ENCODE data around the gene TPSAB1.
"Not testable (repeated sequence)": the region's sequence is repeated elsewhere in the genome, so short reads cannot be mapped to it uniquely, and the experiment has no call there.

TPSAB1 gene

DNA sequence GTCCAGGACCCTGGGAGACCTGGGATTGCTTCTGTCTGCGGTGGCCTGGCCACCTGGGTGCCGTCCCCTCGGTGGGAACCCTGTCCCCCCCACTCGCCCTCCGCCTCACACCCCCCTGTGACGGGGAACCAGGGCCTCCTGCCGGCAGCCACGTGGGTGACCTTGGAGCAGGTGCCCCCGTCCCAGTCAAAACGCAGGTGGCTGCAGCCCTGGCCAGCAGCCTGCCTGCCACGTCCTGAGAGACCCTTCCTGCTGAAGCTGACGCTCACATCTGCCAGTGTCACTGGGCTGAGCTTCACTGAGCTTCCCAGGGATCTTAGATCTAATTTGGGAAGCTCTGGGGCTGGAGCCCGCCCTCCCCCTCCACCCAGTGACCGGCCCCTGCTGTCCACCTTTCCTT is 13.8 kb upstream of the TPSAB1 start:
- not testable (repeated sequence) for H3K27ac ChIP-seq (ENCODE audit: low read depth, low read length); H3K79me2 ChIP-seq (ENCODE audit: control insufficient read depth, insufficient read depth, low read length, unreplicated experiment); H3K4me3 ChIP-seq (ENCODE audit: low read depth, low read length); H3K36me3 ChIP-seq (ENCODE audit: insufficient read depth, low read length); H3K4me1 ChIP-seq (ENCODE audit: control insufficient read depth, insufficient read depth, low read length, unreplicated experiment); H3K27me3 ChIP-seq (ENCODE audit: insufficient read depth, low read length); H2AFZ ChIP-seq (ENCODE audit: low read length, unreplicated experiment)

DNA sequence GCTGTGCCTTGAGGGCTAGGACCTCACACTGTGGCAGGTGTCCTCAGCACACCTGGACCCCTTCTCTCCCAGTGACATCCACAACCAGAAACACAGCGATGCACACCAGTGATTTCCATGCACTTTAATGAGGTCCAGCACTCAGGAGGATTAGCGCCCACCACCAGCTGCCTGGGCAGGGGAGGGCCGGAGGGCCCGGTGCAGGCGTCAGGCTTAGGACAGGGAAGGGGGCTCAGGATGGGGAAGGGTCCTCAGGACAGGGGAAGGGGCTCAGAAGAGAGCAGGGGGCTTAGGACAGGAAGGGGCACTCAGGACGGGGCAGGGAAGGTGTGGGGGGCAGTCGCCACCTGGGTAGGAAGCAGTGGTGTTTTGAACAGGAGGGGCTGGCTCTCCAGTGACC is 12.3 kb upstream of the TPSAB1 start:
- H3K36me3 ChIP-seq (ENCODE audit: insufficient read depth, low read length); H3K27me3 ChIP-seq (ENCODE audit: insufficient read depth, low read length); H2AFZ ChIP-seq (ENCODE audit: low read length, unreplicated experiment); H3K4me1 ChIP-seq (ENCODE audit: control insufficient read depth, insufficient read depth, low read length, unreplicated experiment); H3K4me3 ChIP-seq (ENCODE audit: low read depth, low read length); H3K27ac ChIP-seq (ENCODE audit: low read depth, low read length); H3K79me2 ChIP-seq (ENCODE audit: control insufficient read depth, insufficient read depth, low read length, unreplicated experiment): not testable (repeated sequence)

DNA sequence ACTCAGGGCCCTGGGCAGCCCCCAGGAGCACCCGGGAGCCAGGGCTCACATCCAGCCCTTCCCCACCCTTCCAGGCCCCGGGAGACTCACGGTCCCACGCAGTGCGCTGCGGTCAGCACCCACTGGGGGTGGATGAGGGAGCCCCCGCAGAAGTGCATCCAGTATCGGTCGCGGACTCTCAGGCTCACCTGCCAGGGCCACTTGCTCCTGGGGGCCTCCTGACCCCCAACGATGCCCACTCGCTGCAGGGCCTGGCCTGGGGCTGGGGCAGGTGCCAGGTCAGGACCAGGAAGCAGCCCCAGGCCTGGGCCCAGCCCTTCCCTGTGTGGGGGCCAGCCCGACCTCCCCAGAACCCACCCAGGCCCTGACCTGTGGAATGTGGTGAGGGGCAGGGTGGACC is 11.0 kb upstream of the TPSAB1 start:
- not testable (repeated sequence) for H3K4me1 ChIP-seq (ENCODE audit: control insufficient read depth, insufficient read depth, low read length, unreplicated experiment); H3K4me3 ChIP-seq (ENCODE audit: low read depth, low read length); H3K27me3 ChIP-seq (ENCODE audit: insufficient read depth, low read length); H3K79me2 ChIP-seq (ENCODE audit: control insufficient read depth, insufficient read depth, low read length, unreplicated experiment); H3K36me3 ChIP-seq (ENCODE audit: insufficient read depth, low read length); H3K27ac ChIP-seq (ENCODE audit: low read depth, low read length); H2AFZ ChIP-seq (ENCODE audit: low read length, unreplicated experiment)

DNA sequence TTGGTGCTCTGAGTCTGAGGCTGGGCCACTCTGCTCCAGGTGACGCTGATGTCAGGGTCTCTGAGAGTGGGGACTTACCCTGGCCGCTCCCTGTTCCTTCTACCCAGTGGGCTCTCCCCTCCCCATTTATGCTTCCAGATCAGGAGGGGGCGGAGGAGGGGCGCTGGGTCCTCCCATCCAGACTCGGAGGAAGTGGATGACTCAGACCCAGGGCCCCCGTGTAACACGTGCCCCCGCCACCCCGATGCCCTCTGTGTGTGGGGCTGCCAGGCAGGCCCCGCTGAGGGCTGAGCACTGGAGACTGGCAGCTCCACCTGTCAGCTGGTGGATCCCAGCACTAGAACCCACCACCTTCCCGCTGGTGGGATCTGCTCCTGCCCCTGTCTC is 10.4 kb upstream of the TPSAB1 start, which contains the start of gene TPSB2:
Gene TPSB2 (minus strand): TSS at position 101 of the 387 bp plus-strand sequence. CDS start 233 bp downstream, outside the sequence.
- not testable (repeated sequence) for H3K79me2 ChIP-seq (ENCODE audit: control insufficient read depth, insufficient read depth, low read length, unreplicated experiment); H3K4me1 ChIP-seq (ENCODE audit: control insufficient read depth, insufficient read depth, low read length, unreplicated experiment); H3K27ac ChIP-seq (ENCODE audit: low read depth, low read length); H2AFZ ChIP-seq (ENCODE audit: low read length, unreplicated experiment); H3K27me3 ChIP-seq (ENCODE audit: insufficient read depth, low read length); H3K4me3 ChIP-seq (ENCODE audit: low read depth, low read length); H3K36me3 ChIP-seq (ENCODE audit: insufficient read depth, low read length)

DNA sequence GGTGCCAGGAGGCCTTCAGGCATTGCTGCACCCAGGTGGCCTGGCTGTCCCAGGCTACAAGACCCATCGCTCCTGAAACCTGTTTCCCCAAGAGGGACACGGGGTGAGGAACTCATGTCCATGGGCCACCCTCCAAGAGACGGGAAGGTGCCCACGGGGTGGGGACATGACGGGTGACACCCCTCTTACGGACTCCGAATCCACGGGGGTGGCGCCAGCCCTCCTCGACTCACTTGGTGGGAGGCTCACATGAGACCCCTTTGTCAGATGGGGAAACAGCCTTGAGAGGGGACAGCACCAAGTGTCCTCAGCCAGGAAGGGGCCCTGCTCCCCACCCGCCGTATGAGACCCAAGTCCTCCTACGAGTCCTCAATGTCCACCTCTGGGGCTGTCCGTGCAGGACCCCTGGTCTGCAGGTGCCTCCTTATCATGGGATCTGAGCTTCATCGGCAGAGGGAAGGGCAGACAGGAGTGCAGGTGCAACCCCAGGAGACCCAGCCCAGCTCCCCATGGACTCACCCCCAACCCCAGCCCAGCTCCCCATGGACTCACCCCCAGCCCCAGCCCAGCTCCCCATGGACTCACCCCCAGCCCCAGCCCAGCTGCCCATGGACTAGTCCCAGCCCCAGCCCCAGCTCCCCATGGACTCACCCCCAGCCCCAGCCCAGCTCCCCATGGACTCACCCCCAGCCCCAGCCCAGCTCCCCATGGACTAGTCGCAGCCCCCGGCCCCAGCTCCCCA is 9.9 kb upstream of the TPSAB1 start:
- not testable (repeated sequence) for H3K4me3 ChIP-seq (ENCODE audit: low read depth, low read length); H2AFZ ChIP-seq (ENCODE audit: low read length, unreplicated experiment); H3K4me1 ChIP-seq (ENCODE audit: control insufficient read depth, insufficient read depth, low read length, unreplicated experiment); H3K27me3 ChIP-seq (ENCODE audit: insufficient read depth, low read length); H3K27ac ChIP-seq (ENCODE audit: low read depth, low read length); H3K36me3 ChIP-seq (ENCODE audit: insufficient read depth, low read length); H3K79me2 ChIP-seq (ENCODE audit: control insufficient read depth, insufficient read depth, low read length, unreplicated experiment)

DNA sequence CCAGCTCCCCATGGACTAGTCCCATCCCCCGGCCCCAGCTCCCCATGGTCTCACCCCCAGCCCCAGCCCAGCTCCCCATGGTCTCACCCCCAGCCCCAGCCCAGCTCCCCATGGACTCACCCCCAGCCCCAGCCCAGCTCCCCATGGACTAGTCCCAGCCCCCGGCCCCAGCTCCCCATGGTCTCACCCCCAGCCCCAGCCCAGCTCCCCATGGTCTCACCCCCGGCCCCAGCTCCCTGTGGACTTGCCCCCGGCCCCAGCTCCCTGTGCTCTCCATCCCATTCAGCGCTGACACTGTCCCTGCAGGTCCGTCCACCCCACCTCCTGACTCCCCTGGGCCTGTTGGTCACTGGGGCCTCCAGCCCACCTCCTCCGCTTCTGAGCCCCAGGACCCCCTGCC is 9.2 kb upstream of the TPSAB1 start:
- H3K36me3 ChIP-seq (ENCODE audit: insufficient read depth, low read length); H3K4me3 ChIP-seq (ENCODE audit: low read depth, low read length); H3K79me2 ChIP-seq (ENCODE audit: control insufficient read depth, insufficient read depth, low read length, unreplicated experiment); H2AFZ ChIP-seq (ENCODE audit: low read length, unreplicated experiment); H3K27ac ChIP-seq (ENCODE audit: low read depth, low read length); H3K27me3 ChIP-seq (ENCODE audit: insufficient read depth, low read length); H3K4me1 ChIP-seq (ENCODE audit: control insufficient read depth, insufficient read depth, low read length, unreplicated experiment): not testable (repeated sequence)

- not testable (repeated sequence) for H3K27ac ChIP-seq (ENCODE audit: low read depth, low read length); H3K36me3 ChIP-seq (ENCODE audit: insufficient read depth, low read length); H3K4me3 ChIP-seq (ENCODE audit: low read depth, low read length); H3K27me3 ChIP-seq (ENCODE audit: insufficient read depth, low read length); H3K4me1 ChIP-seq (ENCODE audit: control insufficient read depth, insufficient read depth, low read length, unreplicated experiment); H2AFZ ChIP-seq (ENCODE audit: low read length, unreplicated experiment); H3K79me2 ChIP-seq (ENCODE audit: control insufficient read depth, insufficient read depth, low read length, unreplicated experiment)
Observed at GRCh38 chr16:1232049-1232748, 8.3 kb upstream of the TPSAB1 start.

GRCh38 chr16:1236659-1237058 is 3.8 kb upstream of the TPSAB1 start:
- H2AFZ ChIP-seq (ENCODE audit: low read length, unreplicated experiment); H3K4me3 ChIP-seq (ENCODE audit: low read depth, low read length); H3K27ac ChIP-seq (ENCODE audit: low read depth, low read length); H3K4me1 ChIP-seq (ENCODE audit: control insufficient read depth, insufficient read depth, low read length, unreplicated experiment); H3K27me3 ChIP-seq (ENCODE audit: insufficient read depth, low read length); H3K79me2 ChIP-seq (ENCODE audit: control insufficient read depth, insufficient read depth, low read length, unreplicated experiment); H3K36me3 ChIP-seq (ENCODE audit: insufficient read depth, low read length): not testable (repeated sequence)

DNA sequence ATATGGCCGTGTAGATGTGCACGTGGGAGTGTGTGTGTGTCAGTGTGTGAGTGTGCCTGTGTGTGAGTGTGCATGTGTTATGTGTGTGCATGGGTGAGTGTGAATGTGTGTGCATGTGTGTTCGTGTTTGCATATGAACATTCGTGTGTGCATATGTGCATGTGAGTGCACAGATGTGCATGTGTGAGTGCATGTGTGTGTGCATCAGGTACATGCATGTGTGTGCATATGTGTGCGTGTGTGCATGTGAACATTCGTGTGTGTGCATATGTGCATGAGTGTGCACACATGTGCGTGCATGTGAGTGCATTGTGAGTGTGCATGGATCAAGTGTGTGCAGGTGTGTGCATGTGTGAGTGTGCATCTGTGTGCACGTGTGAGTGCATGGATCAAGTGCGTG is 2.5 kb upstream of the TPSAB1 start:
- Histone ChIP-seq H3K4me1 (ENCODE audit: control insufficient read depth, insufficient read depth, low read length, unreplicated experiment) (no peaks in the 10 kb centered on the region), H3K36me3 (ENCODE audit: insufficient read depth, low read length) (no peaks in the 10 kb centered on the region), H3K27me3 (ENCODE audit: insufficient read depth, low read length) (no peaks in the 10 kb centered on the region; the same call in 1 of the 2 replicates), H2AFZ (ENCODE audit: low read length, unreplicated experiment) (no peak overlapping the region), H3K27ac (ENCODE audit: low read depth, low read length) (no peak overlapping the region), H3K79me2 (ENCODE audit: control insufficient read depth, insufficient read depth, low read length, unreplicated experiment) (no peaks in the 10 kb centered on the region), H3K4me3 (ENCODE audit: low read depth, low read length) (no peak overlapping the region)

DNA sequence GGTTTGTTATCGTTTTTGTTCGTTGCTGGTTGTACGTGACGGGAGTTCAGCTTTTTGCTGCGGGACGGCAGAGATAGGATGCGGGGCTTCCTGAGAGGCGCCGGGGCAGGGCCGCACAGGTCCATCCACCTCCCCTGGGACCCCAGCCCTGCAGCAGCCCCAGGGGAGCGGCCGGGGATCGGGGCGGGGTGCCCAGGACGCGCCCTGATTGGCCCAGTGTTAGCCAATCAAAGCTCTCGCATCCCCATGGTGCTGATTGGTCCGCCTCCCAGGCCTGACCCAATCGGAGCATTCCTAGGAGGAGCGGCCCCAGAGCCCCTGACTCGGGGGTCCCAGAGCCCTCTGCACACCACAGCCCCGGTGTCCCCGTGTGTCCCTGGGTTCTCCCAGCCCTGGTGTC is 1.6 kb upstream of the TPSAB1 start:
- not testable (repeated sequence) for H3K4me1 ChIP-seq (ENCODE audit: control insufficient read depth, insufficient read depth, low read length, unreplicated experiment); H2AFZ ChIP-seq (ENCODE audit: low read length, unreplicated experiment); H3K27me3 ChIP-seq (ENCODE audit: insufficient read depth, low read length); H3K36me3 ChIP-seq (ENCODE audit: insufficient read depth, low read length); H3K27ac ChIP-seq (ENCODE audit: low read depth, low read length); H3K4me3 ChIP-seq (ENCODE audit: low read depth, low read length); H3K79me2 ChIP-seq (ENCODE audit: control insufficient read depth, insufficient read depth, low read length, unreplicated experiment)

DNA sequence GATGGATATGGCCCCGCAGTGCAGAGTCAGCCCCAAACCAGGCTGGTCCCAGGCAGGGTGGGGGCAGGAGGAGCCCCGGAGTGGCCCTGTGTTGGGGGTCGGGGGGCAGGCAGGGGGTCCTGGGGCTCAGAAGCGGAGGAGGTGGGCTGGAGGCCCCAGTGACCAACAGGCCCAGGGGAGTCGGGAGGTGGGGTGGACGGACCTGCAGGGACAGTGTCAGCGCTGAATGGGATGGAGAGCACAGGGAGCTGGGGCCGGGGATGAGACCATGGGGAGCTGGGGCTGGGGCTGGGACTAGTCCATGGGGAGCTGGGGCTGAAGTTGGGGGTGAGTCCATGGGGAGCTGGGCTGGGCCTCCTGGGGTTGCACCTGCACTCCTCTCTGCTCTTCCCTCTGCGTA is 930 bp upstream of the TPSAB1 start:
- not testable (repeated sequence) for H3K27ac ChIP-seq (ENCODE audit: low read depth, low read length); H3K4me1 ChIP-seq (ENCODE audit: control insufficient read depth, insufficient read depth, low read length, unreplicated experiment); H3K4me3 ChIP-seq (ENCODE audit: low read depth, low read length); H3K36me3 ChIP-seq (ENCODE audit: insufficient read depth, low read length); H3K79me2 ChIP-seq (ENCODE audit: control insufficient read depth, insufficient read depth, low read length, unreplicated experiment); H3K27me3 ChIP-seq (ENCODE audit: insufficient read depth, low read length); H2AFZ ChIP-seq (ENCODE audit: low read length, unreplicated experiment)
